Measurements from ENCODE around the gene ITGB3. TPM values are rescaled to one million over a fixed set of nuclear protein-coding genes. Genes with fewer than 3 reads are reported as not detected.

The ITGB3 gene
- total RNA-seq, result 10 to 100 TPM in 1 of 2 donors, 1 to 10 TPM in 1; 1.9 to 15.4 TPM

DNA sequence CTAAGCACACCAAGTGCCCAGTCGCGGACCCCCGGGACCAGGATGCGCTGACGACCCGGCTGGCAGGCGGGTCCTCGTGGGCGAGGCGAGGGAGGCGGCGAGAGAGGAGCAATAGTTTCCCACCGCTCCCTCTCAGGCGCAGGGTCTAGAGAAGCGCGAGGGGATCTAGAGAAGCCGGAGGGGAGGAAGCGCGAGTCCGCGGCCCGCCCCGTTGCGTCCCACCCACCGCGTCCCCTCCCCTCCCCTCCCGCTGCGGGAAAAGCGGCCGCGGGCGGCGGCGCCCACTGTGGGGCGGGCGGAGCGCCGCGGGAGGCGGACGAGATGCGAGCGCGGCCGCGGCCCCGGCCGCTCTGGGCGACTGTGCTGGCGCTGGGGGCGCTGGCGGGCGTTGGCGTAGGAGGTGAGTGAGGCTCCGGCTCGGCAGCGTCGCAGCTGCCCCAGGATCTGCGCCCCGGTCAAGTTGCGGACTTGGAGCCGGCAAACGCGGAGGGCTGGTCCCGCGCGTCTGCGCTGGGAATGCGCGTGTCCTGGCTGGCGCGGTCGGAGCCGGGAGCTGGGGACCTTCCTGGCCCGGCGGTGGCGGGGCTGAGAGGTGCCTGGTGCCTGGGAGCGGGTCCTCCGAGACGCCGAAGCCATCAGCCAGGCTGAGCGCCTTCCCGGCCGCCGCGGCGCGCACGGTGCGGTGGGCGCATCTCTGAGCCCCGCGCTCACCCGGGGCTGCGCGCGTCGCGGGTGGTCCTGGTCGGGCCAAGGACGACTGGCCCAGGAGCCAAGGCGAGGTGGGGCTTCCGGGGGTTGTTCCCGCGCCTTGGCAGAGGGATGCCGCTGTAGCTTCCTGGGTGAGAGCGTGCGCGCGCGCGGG, at the start of gene ITGB3:
ITGB3 (plus strand) TSS at position 287 of the 862 bp plus-strand sequence; CDS start at position 322, 35 bp downstream.
- TF ChIP-seq, protein P1, sequence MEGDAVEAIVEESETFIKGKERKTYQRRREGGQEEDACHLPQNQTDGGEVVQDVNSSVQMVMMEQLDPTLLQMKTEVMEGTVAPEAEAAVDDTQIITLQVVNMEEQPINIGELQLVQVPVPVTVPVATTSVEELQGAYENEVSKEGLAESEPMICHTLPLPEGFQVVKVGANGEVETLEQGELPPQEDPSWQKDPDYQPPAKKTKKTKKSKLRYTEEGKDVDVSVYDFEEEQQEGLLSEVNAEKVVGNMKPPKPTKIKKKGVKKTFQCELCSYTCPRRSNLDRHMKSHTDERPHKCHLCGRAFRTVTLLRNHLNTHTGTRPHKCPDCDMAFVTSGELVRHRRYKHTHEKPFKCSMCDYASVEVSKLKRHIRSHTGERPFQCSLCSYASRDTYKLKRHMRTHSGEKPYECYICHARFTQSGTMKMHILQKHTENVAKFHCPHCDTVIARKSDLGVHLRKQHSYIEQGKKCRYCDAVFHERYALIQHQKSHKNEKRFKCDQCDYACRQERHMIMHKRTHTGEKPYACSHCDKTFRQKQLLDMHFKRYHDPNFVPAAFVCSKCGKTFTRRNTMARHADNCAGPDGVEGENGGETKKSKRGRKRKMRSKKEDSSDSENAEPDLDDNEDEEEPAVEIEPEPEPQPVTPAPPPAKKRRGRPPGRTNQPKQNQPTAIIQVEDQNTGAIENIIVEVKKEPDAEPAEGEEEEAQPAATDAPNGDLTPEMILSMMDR (IDR thresholded peaks at IDR 0.05), result no peak
- intact Hi-C loops (cut with DNase I), result no loop called here
- H3K9me3 ChIP-seq, result no peaks in the 10 kb centered on the region
- peak within 1 kb of the TSS; percentile 8 for H3K27ac ChIP-seq
- DNase-seq, result peak; percentile 71
- no peaks in the 10 kb centered on the region for H3K4me1 ChIP-seq
- peaks cover 3% of the 10 kb centered on the region for H3K27me3 ChIP-seq
- H3K9ac ChIP-seq (ENCODE audit: low read depth in 2 of 2, low read length in 2 of 2), result peak within 1 kb of the TSS; percentile 37 to 78
- H3K36me3 ChIP-seq, result no peaks in the 10 kb centered on the region
- H3K4me3 ChIP-seq, result peak within 1 kb of the TSS; percentile 76

DNA sequence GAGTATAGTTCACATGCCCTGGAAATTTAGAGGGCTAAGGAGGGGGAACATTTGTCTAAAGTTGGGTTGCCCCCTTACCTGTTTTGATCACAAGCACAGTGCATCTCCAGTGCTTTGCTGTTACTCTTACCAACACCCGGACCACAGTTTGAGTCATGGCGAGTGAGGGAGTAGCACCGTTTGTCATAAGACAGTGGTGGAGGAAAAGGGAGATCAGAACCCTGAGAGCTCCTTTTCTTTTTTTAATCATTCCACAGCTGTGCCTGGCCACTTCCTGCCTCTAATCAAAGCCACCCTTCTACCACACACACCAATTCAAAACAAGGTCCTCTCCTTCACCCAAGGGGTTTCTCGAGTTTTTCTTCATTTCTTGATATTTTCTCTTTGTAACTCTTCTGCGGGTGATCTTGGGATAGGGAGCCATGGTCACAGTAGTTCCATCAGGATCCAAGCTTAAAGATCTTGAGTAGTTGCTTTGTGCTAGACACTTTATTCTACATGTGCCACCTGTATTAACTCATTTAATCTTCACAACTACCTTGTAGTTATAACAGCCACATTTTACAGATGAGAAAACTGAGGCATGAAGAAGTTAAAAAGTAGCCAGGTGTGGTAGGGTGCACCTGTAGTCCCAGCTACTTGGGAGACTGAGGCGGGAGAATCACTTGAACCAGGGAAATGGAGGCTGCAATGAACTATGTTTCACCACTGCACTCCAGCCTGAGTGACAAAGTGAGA, 49.5 kb upstream of the ITGB3 start:
- H3K27ac ChIP-seq, result peak overlapping the region; percentile 48
- H3K4me1 ChIP-seq, result no peaks in the 10 kb centered on the region
- DNase-seq, result no peak
- intact Hi-C loops (cut with DNase I), result no loop called here
- no peaks in the 10 kb centered on the region for H3K36me3 ChIP-seq
- H3K9me3 ChIP-seq, result no peaks in the 10 kb centered on the region
- TF ChIP-seq, protein P1 (IDR thresholded peaks at IDR 0.05), result no peak
- H3K27me3 ChIP-seq, result no peaks in the 10 kb centered on the region
- H3K9ac ChIP-seq (ENCODE audit: low read depth in 2 of 2, low read length in 2 of 2), result no peak overlapping the region
- no peak overlapping the region for H3K4me3 ChIP-seq

DNA sequence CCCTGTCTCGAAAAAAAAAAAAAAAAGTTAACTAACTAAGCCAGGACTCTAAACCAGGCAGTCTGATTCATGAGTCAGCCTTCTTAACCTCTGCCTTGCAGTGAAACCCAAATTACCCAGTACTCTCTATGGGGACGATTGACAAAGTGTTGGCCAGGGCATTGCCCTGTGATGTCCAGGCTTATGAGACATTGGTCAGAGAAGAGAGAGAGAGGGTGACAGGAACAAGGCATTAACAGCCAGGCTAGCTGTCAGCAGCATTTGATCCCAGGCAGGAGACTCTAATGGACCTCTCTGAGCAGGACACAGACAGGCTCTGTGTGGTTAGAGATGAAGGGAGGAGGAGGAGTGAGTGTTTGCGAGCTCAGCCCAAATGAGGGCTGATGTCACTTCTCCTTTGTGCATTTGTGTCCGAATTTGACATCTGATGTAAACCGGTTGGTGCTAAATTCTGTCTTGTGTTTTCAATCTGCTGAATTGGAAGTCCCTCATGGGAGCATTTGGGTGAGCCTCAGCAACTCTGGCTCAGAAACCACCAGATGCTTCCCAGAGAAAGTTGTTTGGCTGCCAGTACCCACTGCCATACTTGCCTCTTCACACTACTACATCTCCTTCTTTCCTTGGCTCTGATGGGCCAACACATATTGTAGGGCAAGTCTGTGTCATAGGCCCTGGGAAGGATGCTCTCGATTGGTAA, 48.8 kb upstream of the ITGB3 start:
- Histone ChIP-seq H3K27ac (peak overlapping the region; percentile 48), H3K9me3 (no peaks in the 10 kb centered on the region), H3K4me1 (no peaks in the 10 kb centered on the region), H3K36me3 (no peaks in the 10 kb centered on the region), H3K27me3 (no peaks in the 10 kb centered on the region), H3K9ac (ENCODE audit: low read depth in 2 of 2, low read length in 2 of 2) (peak overlapping the region in 1 of 2 donors; percentile 49), H3K4me3 (no peak overlapping the region)
- TF ChIP-seq, protein P1 (IDR thresholded peaks at IDR 0.05), result no peak
- no peak for DNase-seq
- intact Hi-C loops (cut with DNase I), result no loop called here

DNA sequence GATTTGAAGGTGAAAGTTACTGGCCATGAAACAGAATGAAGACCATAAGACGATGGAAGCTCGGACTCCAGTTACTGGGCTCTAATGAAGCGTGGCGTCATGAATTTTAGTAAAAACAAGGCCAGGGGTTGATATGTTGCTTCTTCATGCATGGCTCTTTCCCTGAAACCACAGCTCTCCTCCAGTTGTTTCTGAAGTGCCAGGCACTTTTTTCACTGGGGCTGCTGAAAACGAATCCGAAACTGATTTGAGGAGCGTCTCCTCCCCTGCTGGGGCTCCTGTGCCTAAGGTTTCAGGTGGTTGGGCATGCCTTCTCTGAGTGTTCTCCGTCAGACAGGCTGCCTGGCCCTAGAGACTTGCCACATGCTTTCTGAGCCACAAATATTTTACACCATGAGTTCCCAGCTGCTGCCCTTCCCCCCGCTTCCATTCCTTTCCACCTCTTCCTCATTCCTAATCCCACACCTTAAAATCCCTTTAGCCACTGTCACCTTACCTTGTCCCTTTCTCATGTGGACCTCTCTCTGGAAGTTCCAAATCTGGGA, 48.1 kb upstream of the ITGB3 start:
- no peaks in the 10 kb centered on the region for H3K36me3 ChIP-seq
- peak overlapping the region; percentile 48 for H3K27ac ChIP-seq
- intact Hi-C loops (cut with DNase I), result no loop called here
- no peaks in the 10 kb centered on the region for H3K9me3 ChIP-seq
- H3K4me1 ChIP-seq, result no peaks in the 10 kb centered on the region
- H3K27me3 ChIP-seq, result no peaks in the 10 kb centered on the region
- peak; percentile 50 for DNase-seq
- H3K4me3 ChIP-seq, result no peak overlapping the region
- TF ChIP-seq, protein P1 (IDR thresholded peaks at IDR 0.05), result no peak
- H3K9ac ChIP-seq (ENCODE audit: low read depth in 2 of 2, low read length in 2 of 2), result peak overlapping the region in 1 of 2 donors; percentile 49

Measured in colonic mucosa (tissue), 4 donors.